GM12878 (cell line): ENCODE results near the gene METAP2. TPM values are rescaled to one million over a fixed set of nuclear protein-coding genes. Genes with fewer than 3 reads are reported as not detected.

Source experiments
- ATAC-seq: fragments of 200-7000 bp; cut with Tn5 transposase; 3 replicates; pipeline ENCODE4 v1.9.1; 2020; ENCODE audit warnings: mild to moderate bottlenecking, moderate library complexity
- BruUV-seq: library from RNA; stranded (reverse); fragments of 400-500 nt; replicated peaks from 2 replicates; lab custom pipeline; 2021; lab: Mats Ljungman, UMichigan
- CTCF ChIA-PET: fragments of 300-600 bp; sonication (Branson Sonifier 250); formaldehyde crosslinking; extraction: SDS; loops from one replicate; lab custom pipeline; 2021; ENCODE audit warnings: inconsistent platforms; lab: Yijun Ruan, JAX
- POLR2A ChIA-PET: fragments of 350-600 bp; formaldehyde crosslinking; extraction: SDS; loops from one replicate; lab custom pipeline; 2021; ENCODE audit warnings: inconsistent platforms; lab: Charles Lee
- RAD21 ChIA-PET: fragments of 300-600 bp; sonication (Branson Sonifier 250); formaldehyde crosslinking; loops from one replicate; lab custom pipeline; 2023; ENCODE audit warnings: antibody characterized with exemption; ENCODE audit not compliant: unreplicated experiment; lab: Charles Lee
- SMC1A ChIA-PET: fragments of 300-600 bp; sonication (Branson Sonifier 250); formaldehyde crosslinking; loops from one replicate; lab custom pipeline; 2023; ENCODE audit not compliant: unreplicated experiment, uncharacterized antibody; lab: Charles Lee
- DNase-seq: peaks from one replicate; pipeline ENCODE4 v3.0.0-alpha.2; 2011; ENCODE audit warnings: low read depth, low spot score
- FAIRE-seq: peaks from 3 replicates; lab custom pipeline; 2011; peaks lifted over from hg19 to GRCh38; lab: Jason Lieb, UNC
- H2AFZ ChIP-seq: 2 replicates; pipeline ENCODE4 v1.6.0; 2011; ENCODE audit warnings: low read depth, low read length, control low read depth; ENCODE audit not compliant: control insufficient read depth
- H3K27ac ChIP-seq: 2 replicates; pipeline ENCODE4 v1.5.1; 2011; ENCODE audit warnings: control low read depth; ENCODE audit not compliant: control insufficient read depth, insufficient read depth
- H3K27me3 ChIP-seq, 2 experiments: replicated peaks in 1 of 2; 2 replicates each; pipeline versions ENCODE4 v1.6.0 to v1.6.1; 2011; ENCODE audit warnings: low read length in 1 of 2; ENCODE audit not compliant: control insufficient read depth in 2 of 2, insufficient read depth in 2 of 2
- H3K36me3 ChIP-seq, 2 experiments: 2 replicates each; pipeline ENCODE4 v1.5.1; 2011; ENCODE audit warnings: low read length in 1 of 2; ENCODE audit not compliant: control insufficient read depth in 2 of 2, insufficient read depth in 2 of 2
- H3K4me1 ChIP-seq: 2 replicates; pipeline ENCODE4 v1.6.1; 2011; ENCODE audit warnings: mild to moderate bottlenecking, low read length, moderate library complexity, mixed read lengths; ENCODE audit not compliant: control insufficient read depth, insufficient read depth
- H3K4me2 ChIP-seq: 2 replicates; pipeline ENCODE4 v1.6.0; 2011; ENCODE audit warnings: control low read depth; ENCODE audit not compliant: control insufficient read depth, insufficient read depth
- H3K4me3 ChIP-seq: fragments of 200-600 bp; sonication (generic); 2 replicates; pipeline ENCODE4 v1.5.1; 2016
- H3K79me2 ChIP-seq: 2 replicates; pipeline ENCODE4 v1.6.0; 2011; ENCODE audit warnings: low read length; ENCODE audit not compliant: control insufficient read depth, insufficient read depth
- H3K9ac ChIP-seq: 2 replicates; pipeline ENCODE4 v1.8.0; 2011; ENCODE audit warnings: low read length, control low read depth, mixed read lengths; ENCODE audit not compliant: control insufficient read depth, insufficient read depth
- H3K9me3 ChIP-seq: replicated peaks from 3 replicates; pipeline ENCODE4 v1.5.1; 2011; ENCODE audit warnings: mild to moderate bottlenecking, low read length; ENCODE audit not compliant: control insufficient read depth, insufficient read depth
- H4K20me1 ChIP-seq: 2 replicates; pipeline ENCODE4 v1.6.0; 2011; ENCODE audit not compliant: control insufficient read depth, insufficient read depth
- ASH2L ChIP-seq: fragments of 300-600, 200-600 bp; sonication (generic); IDR thresholded peaks from 2 replicates; pipeline ENCODE4 v1.6.1; 2017; ENCODE audit warnings: low read depth, mild to moderate bottlenecking, borderline replicate concordance
- CBX5 ChIP-seq: sonication (generic); IDR thresholded peaks from 2 replicates; pipeline ENCODE4 v1.6.1; 2016; ENCODE audit warnings: low read depth, moderate library complexity, mild to moderate bottlenecking, inconsistent platforms
- CUX1 ChIP-seq: IDR thresholded peaks from 2 replicates; pipeline ENCODE4 v1.6.1; 2012; ENCODE audit warnings: improper control_type of control experiment, low read depth, low read length; ENCODE audit not compliant: insufficient replicate concordance
- IKZF1 ChIP-seq: fragments of 450-650 bp; conservative IDR thresholded peaks from 2 replicates; pipeline ENCODE4 v1.6.1; 2017; ENCODE audit warnings: antibody characterized with exemption, mild to moderate bottlenecking
- JUND ChIP-seq: IDR thresholded peaks from 2 replicates; pipeline ENCODE4 v1.6.1; 2012; ENCODE audit warnings: low read depth, mild to moderate bottlenecking, low read length, improper control_type of control experiment, moderate library complexity
- NFIC ChIP-seq: IDR thresholded peaks from 2 replicates; pipeline ENCODE4 v1.6.1; 2012; ENCODE audit warnings: low read depth, mild to moderate bottlenecking, inconsistent platforms, low read length, moderate library complexity
- SMC3 ChIP-seq: IDR thresholded peaks from 2 replicates; pipeline ENCODE4 v1.6.1; 2011; ENCODE audit warnings: low read length, improper control_type of control experiment, borderline replicate concordance
- SREBF1 ChIP-seq: IDR thresholded peaks from 2 replicates; pipeline ENCODE4 v1.6.1; 2012; ENCODE audit warnings: mild to moderate bottlenecking, low read length
- TCF12 ChIP-seq: IDR thresholded peaks from 2 replicates; pipeline ENCODE4 v1.6.1; 2011; ENCODE audit warnings: low read depth, mild to moderate bottlenecking, low read length
- YBX1 ChIP-seq: fragments of 450-650 bp; IDR thresholded peaks from 2 replicates; pipeline ENCODE4 v1.6.1; 2016; ENCODE audit warnings: antibody characterized with exemption
- ZNF207 ChIP-seq: fragments of 450-650 bp; IDR thresholded peaks from 2 replicates; pipeline ENCODE4 v1.6.1; 2014; ENCODE audit warnings: antibody characterized with exemption, mild to moderate bottlenecking, borderline replicate concordance
- WGBS: methylation state at CpG from one replicate; pipeline ENCODE4 v1.1.6; 2016; ENCODE audit warnings: low lambda C conversion rate; ENCODE audit not compliant: insufficient replicate concordance, insufficient coverage; ENCODE audit errors: missing lambda C conversion rate; 5-methylcytosine and 5-hydroxymethylcytosine counted together
- in situ Hi-C: fragments of 300-500 bp; cut with MboI; formaldehyde crosslinking; loops from 9 replicates; pipeline ENCODE4 v1.14.3; 2018; ENCODE audit warnings: mixed read lengths
- intact Hi-C: fragments of 100-400 bp; cut with micrococcal nuclease; formaldehyde crosslinking; loops from one replicate; pipeline ENCODE4 v1.14.2; 2022; ENCODE audit not compliant: unreplicated experiment
- polyA plus RNA-seq, 11 experiments: library from polyadenylated mRNA; depleted of rRNA in 4 of 11; unstranded in 6 of 11; stranded (reverse) in 5 of 11; fragments of >200 nt; fragmentation: Nextera tagmentation in 4 of 11; fragmentation: Illumina TruSeq in 1 of 11; extraction: Ambion mirVana in 4 of 11; extraction: Trizol in 1 of 11; gene quantifications; 1 replicate in 1 of 11; 2 replicates in 10 of 11; pipeline versions ENCODE4 v1.2.1 to v1.2.3, GENCODE V29; 2011 to 2016; ENCODE audit warnings: inconsistent platforms in 2 of 11, missing spikeins in 2 of 11, low read depth in 1 of 11
- total RNA-seq, 4 experiments: library from RNA; depleted of rRNA in 3 of 4; stranded (reverse); fragments of >200 nt in 3 of 4; fragmentation: Illumina TruSeq in 1 of 4; extraction: Trizol in 1 of 4; gene quantifications; 2 replicates each; pipeline versions ENCODE4 v1.2.1 to v1.2.3, GENCODE V29; 2013 to 2021

Gene METAP2
- total and polyA plus RNA-seq, 10 of the 15 experiments (the other 5 are each of a cell fraction or from before 2014, with no cell fraction given): 50.7 to 132 (median 73.9) TPM

DNA sequence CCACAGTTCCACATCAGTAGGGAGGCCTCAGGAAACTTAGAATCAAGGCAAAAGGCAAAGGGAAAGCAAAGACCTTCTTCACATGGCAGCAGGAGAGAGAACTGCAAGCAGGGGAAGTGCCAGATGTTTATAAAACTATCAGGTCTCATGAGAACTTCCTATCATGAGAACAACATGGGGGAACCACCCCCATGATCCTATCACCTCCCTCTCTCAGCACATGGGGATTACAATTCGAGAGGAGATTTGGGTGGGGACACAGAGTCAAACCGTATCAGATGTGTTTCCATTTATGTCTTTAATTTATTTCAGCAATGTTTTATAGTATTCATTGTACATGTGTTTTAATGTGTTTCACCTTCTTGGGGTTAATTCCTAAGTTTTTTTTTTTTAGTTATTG lies 25.8 kb downstream of the METAP2 start:
- Histone ChIP-seq H3K4me3 (no peak overlapping the region), H3K4me2 (no peak overlapping the region), H3K9me3 (peaks cover 9% of the 10 kb centered on the region; the same call in 2 of the 3 replicates), H2AFZ (no peak overlapping the region), H3K27ac (no peak overlapping the region), H3K9ac (no peak overlapping the region), H3K79me2 (no peaks in the 10 kb centered on the region; the same call in 1 of the 2 replicates), H3K4me1 (no peaks in the 10 kb centered on the region), H3K36me3 (peaks cover 11 to 33% of the 10 kb centered on the region in 2 experiments; a peak in 3 of 4 replicates), H3K27me3 (no peaks in the 10 kb centered on the region), H4K20me1 (no peaks in the 10 kb centered on the region)
- ATAC-seq (no peak), DNase-seq (no peak), FAIRE-seq (no peak)
- ChIA-PET POLR2A (no interaction called here), CTCF (interaction anchor here (0.6 kb wide), 1 partner anchor 86 kb away, joined by 3 read pairs; no protein-coding TSS in a partner anchor), SMC1A (no interaction called here), RAD21 (interaction anchor here (1.4 kb wide), 1 partner anchor 26 kb away, joined by 3 read pairs; the partner anchor contains the start of gene METAP2)
- no TSS peak for BruUV-seq
- intact Hi-C loops: no loop called here
- 71% methylated on average over 2 of the region's 2 CpGs for WGBS
- in situ Hi-C loops: no loop called here
- TF ChIP-seq SMC3 (no peak), TCF12 (no peak)
- TF ChIP-seq, all 136 proteins: peak for 0

DNA sequence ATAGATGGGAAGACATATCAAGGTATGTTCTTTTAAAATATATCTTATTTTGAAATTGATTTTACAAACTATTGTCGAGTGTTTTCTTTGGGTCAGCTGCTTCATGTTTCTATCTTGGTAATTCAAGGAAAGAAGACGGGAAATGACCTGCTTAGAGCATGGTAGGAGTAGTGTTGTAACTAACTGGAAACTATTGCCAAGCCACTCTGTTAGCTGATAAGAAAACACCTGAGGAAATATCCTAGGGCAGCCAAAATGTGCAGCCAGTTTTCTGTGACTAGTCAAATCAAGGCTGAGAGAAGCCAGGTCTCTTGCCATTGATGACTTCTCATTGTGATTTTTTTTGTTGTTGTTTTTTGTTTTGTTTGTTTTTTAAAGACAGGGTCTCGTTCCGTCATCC lies 30.2 kb downstream of the METAP2 start:
- CTCF ChIA-PET: no interaction called here
- POLR2A ChIA-PET: no interaction called here
- WGBS: 97% methylated on average over 4 of the region's 4 CpGs
- no peak overlapping the region for H3K27ac ChIP-seq
- no peaks in the 10 kb centered on the region; the same call in 1 of the 2 replicates for H3K79me2 ChIP-seq
- in situ Hi-C loops: no loop called here
- no peaks in the 10 kb centered on the region for H3K27me3 ChIP-seq
- DNase-seq (no peak), FAIRE-seq (no peak), ATAC-seq (no peak)
- H3K4me3 ChIP-seq: no peak overlapping the region
- H3K36me3 ChIP-seq: peaks cover 8 to 19% of the 10 kb centered on the region in 2 experiments; a peak in 3 of 4 replicates
- RAD21 ChIA-PET: no interaction called here
- intact Hi-C loops: no loop called here
- no TSS peak for BruUV-seq
- SMC1A ChIA-PET: no interaction called here
- no peak overlapping the region for H3K4me2 ChIP-seq
- no peak overlapping the region for H3K9ac ChIP-seq
- H4K20me1 ChIP-seq: no peaks in the 10 kb centered on the region
- no peak overlapping the region for H2AFZ ChIP-seq
- no peak for TF ChIP-seq ASH2L
- no peak for TF ChIP-seq SREBF1
- TF ChIP-seq ZNF207: no peak
- TF ChIP-seq NFIC: no peak
- TF ChIP-seq IKZF1: no peak
- no peak for TF ChIP-seq CBX5
- no peak for TF ChIP-seq JUND
- TF ChIP-seq CUX1: no peak
- TF ChIP-seq YBX1: no peak
- peaks cover 4% of the 10 kb centered on the region; the same call in 2 of the 3 replicates for H3K9me3 ChIP-seq
- no peaks in the 10 kb centered on the region for H3K4me1 ChIP-seq
